NCI-H748 treated with DMSO at 0.1 percent for 48 hours (cell line): Measurements from ENCODE around the gene RP2.

Experiments
- DNase-seq: peaks from one replicate; lab custom pipeline; 2025; lab: John Stamatoyannopoulos, UW

RP2 gene

GRCh38 chrX:46920235-46920634 lies 83.4 kb downstream of the RP2 start:
- no peak for DNase-seq

GRCh38 chrX:46922611-46923010 lies 85.8 kb downstream of the RP2 start:
- DNase-seq: no peak

GRCh38 chrX:46927718-46928117 lies 90.9 kb downstream of the RP2 start:
- DNase-seq: no peak

- no peak for DNase-seq
Observed at GRCh38 chrX:46929439-46930261, 92.8 kb downstream of the RP2 start.
